GM12874 (cell line): Measurements from ENCODE around the gene KICS2.

Experiments
- TF ChIP-seq, protein P1 (sequence below): IDR thresholded peaks from 2 replicates; pipeline ENCODE4 v1.5.1; 2011; ENCODE audit warnings: low read depth, mild to moderate bottlenecking, control low read depth, low read length, moderate library complexity; ENCODE audit not compliant: insufficient read depth

KICS2 gene

DNA sequence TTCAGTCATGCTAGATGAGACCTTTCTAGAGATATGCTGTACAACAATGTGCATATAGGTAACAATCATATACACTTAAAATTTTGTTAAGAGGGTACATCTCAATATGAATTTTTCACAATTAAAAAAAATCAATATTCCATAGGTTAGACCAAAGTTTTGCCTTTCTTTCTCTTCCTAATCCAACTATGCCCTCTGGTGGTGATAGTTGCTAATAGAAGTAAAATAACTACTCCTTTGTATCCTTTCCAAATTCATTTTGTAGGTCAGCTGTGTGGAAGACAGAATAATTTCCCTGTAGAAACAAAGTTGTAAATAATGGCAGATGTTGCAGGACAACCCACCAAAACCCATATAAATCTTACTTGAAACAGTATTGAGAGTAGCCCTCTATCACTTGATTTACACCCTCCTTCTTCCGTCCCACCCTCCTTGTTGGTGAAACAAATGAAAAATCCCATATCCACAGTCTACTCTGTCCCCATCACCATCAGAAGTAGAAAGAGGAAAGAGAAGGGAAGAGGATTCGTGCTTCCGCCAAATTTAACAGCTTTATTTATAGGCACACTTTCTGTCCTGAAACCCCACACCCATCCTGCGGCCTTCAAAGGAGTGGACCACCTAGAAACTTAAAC is 34.2 kb upstream of the KICS2 start:
- TF ChIP-seq, protein P1, sequence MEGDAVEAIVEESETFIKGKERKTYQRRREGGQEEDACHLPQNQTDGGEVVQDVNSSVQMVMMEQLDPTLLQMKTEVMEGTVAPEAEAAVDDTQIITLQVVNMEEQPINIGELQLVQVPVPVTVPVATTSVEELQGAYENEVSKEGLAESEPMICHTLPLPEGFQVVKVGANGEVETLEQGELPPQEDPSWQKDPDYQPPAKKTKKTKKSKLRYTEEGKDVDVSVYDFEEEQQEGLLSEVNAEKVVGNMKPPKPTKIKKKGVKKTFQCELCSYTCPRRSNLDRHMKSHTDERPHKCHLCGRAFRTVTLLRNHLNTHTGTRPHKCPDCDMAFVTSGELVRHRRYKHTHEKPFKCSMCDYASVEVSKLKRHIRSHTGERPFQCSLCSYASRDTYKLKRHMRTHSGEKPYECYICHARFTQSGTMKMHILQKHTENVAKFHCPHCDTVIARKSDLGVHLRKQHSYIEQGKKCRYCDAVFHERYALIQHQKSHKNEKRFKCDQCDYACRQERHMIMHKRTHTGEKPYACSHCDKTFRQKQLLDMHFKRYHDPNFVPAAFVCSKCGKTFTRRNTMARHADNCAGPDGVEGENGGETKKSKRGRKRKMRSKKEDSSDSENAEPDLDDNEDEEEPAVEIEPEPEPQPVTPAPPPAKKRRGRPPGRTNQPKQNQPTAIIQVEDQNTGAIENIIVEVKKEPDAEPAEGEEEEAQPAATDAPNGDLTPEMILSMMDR = 0 out of 2 replicates have a peak, but pooled peaks have one; percentile 13

DNA sequence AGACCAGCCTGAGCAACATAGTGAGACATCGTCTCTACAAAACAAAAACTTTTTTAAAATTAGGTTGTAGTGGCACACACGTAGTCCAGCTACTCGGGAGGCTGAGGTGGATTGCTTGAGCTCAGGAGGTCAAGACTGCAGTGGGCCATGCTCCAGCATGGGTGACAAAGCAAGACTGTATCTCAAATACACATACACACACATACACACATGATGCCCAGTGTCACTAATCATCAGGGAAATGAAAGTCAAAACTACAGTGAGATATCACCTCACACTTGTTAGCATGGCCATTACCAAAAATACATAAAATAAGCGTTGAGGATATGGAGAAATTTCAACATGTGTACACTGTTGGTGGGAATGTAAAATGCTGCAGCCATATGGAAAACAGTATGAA is 33.2 kb upstream of the KICS2 start:
- TF ChIP-seq, protein P1 = no peak

DNA sequence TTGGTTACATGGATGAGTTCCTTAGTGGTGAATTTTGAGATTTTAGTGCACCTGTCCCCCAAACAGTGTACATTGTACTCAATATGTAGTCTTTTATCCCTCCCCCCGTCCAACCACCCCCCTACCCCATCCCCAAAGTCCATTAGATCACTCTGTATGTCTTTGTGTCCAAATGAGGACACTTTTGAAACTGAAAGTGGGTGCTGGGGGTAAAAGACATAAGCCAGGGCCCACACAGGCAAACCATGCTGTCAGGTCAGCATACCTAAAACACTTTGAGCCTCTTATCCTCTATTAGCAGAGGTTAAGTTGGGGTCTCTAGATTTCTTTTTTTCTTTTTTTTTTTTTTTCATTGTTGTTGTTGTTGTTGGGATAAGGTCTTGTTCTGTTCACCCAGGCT is 31.3 kb upstream of the KICS2 start:
- TF ChIP-seq, protein P1 = no peak

DNA sequence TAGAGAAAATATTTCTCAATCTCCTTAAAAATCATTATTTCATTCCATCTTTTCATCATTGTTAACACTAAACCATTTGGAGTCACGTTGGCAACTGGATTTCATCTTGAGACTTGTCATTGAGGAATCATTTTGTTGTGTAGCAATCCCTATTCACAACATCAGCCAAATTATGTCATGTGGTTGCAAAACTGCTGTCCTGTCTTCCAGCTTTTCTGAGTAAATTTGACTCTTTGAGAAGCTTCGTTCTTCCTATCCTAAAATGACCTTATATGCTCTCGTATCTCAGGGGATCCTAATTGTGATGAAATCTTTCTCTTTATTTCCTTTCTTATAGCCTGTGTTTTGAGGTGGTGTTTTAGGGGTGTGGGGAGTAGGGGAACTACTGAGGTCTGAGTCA is 30.6 kb upstream of the KICS2 start:
- TF ChIP-seq, protein P1 = no peak

DNA sequence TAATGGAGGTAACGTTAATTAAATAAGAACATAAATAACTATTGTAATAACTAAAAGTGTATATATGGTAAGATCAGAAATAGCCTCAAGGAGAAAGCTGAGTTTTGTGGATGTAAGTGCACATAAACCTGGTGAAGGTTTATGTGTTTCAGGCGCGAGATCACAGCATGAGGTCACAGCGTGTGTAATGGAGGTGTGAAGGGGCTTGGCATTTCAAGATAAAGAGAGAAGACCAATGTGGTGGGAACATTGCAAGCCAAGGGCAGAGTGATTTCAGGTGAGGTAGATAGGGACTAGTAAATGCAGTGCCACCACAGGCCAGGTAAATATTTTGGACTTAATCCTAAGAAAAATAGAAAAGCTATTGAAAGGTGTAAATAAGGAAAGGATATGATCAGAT is 21.7 kb upstream of the KICS2 start:
- TF ChIP-seq, protein P1 = no peak

DNA sequence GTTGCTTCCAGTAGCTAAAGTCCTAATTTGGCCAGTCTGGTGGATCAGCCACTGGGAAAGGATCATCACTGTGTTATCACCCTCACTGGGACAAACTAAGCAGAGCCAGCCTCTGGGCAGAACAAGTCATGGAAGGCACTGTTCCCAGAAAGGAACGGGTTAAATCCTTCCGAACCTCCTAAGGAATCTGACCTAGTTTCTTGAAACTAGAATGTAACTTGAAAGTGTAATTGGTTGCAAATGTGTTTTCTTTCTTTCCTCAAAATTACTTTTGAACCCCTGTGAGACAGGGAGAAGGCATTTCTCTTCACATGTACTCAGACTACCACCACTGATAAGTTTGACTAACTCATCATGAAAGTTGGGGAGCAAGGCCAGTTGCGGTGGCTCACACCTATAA is 18.7 kb upstream of the KICS2 start:
- TF ChIP-seq, protein P1 = no peak

DNA sequence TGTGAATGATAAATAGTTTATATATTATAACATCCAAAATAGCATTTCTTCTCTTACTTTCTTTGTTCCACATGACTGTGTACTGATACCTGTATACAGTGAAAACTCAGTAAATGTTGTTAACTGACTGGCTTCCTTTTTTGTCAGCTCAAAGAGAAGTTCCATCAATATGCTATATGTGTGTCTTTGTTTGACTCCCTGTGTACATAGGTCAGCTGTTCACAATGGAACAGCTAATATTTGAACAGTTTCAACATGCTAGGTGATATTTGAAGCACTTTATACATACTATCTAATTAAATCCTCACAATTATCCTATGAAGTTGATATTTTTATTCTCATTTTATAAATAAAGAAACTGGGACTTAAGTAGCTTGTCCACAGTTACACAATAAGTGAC is 15.3 kb upstream of the KICS2 start:
- TF ChIP-seq, protein P1 = no peak
